Measurements from ENCODE around the gene DEPP1.

DEPP1 gene

DNA sequence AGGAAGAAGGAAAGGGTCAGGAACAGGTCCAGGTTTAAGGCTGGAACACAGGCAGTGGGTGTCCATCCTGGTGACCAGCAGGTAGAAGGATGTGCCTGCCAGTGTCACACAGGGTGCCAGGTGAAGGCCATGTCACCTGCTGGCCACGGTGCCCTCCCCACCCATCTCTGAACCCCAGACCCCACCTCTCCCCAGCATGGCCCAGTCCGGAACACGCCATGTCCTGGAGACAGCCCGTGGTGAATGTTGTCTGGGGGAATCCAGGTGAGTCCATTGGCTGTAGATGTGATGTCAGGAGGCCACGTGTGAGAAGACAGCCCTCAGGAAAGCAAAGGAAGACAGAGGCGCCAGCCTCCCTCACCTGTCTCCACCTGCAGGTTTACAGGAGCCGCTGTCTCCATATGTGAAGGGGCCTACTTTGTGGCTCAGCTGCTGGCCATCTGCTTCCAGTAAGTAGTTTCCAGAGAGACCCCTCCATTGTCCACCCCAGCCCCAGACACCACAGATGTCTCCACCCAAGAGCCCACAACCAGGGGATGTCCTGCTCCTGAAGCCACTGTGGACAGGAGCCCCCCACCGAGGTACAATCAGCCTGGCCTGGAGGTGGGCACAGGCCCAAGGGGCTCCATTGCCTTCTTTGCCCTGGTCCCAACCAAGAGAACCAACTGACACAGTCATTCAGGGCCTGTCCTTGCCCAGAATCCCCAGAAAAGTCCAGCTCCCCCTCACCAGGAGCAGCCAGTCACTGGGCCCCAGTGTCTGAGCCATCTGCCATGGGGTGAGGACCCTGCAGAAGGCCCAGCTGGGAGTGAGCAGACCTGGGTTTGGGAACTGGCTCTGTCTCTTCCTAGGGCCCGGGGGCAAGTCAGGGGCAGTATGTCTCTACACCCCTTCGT, 46.7 kb downstream of the DEPP1 start:
- DNase-seq = no peak

DNA sequence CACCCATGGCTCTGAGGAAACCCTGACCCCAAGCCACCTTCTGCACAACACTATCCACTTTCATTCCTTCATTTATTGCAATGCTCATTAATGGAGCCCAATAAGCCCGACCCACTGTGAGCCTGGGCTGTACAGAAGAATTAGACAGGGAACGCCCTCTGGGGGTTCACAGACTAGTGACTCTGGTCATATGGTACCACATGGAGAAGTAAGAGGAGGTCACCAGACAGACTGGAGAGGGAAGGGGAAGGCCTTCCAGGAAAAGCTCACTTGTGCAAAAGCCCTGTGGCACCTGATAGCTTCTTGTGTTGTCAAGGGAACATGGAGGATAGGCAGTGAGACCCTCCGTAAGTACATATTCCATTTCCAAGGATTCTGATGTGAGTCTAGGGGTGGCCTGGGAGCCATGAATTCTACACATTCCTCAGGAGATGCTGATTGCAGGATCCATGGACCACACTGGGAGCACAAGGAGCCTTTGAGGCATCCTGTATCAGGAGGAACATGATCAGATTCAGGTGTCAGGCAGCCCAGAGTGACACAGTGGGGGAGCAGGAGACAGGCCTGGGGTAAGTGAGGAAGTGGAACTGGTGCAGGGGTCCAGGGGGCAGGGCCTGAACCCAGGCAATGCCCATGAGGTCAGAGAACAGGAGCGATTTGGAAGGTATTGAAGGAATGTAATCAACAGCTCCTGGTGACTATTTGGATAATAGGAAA, 47.5 kb downstream of the DEPP1 start:
- DNase-seq = no peak

DNA sequence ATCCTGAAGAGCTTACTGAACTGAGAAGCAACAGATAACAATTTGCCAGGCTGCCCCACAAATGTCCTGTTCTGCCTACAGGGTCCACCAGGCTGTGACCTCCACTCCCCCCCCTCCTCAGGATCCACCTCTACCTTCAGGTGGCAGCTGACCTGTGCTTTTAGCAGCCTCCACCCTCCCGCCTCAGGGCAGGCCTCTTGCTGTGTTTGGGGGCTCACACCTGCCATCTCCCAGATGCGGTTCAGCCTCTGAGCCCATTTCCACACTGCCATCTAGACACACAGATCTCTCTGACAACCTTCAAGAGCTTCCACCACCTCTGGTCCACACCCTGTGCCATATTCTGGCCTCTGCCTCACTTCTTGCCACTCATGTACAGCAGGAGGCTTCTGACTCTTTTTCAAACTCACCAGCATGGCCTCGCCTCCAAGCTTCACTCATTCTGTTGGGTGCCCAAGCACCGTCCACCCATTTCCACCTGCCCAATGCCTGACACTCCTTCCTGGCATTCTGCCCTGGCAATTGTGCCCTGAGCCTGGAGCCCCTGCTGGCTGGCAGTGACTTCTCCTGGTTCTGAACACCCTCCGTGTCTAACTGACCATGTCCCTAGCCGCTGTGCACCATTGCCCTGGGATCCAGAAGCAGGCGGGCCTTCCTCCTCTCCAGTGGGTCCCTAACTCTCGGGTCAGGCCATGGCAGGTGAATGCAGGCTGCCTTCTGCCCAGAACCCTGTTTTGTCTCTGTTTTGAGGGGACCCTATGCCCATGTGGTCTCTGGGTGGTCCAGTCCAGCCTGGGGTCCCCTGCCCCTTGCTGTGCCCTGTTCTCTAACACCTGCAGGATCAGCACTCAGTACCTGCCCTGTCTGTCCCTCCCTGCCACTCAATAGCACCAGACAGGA, 49.0 kb downstream of the DEPP1 start:
- DNase-seq = no peak

DNA sequence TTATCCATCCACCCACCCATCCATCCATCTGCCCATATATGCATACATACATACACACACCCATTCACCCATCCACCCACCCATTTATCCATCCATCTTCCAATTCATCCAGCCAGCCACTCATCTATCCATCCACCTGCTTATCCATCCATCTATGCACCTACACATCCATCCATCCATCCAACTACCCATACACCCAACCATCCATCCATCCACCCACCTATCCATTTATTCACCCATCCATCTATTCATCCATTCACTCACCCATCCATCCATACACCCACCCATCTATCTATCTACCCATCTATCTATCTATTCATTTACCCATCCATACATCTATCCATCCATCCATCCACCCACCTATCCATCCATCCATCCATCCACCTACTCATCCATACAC, 50.1 kb downstream of the DEPP1 start:
- DNase-seq = no peak

DNA sequence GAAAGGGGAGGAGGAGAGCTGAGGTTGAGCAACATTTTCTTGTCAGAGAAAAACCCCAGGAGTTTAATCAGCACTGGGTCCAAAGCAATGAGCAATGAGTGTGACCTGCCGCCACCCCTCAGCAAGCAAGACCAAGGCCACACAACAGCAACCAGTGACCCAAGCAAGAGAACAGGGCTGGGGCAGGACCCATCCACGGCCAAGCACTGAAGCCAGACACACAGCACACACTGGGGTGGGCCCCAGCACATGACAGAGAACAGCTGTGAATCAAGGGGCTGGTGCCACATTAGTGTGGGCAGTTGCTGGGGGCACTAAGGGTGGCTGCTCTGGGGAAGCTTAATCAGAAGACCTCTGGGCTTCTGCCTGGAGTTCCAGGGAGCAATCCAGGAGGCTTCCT, 51.3 kb downstream of the DEPP1 start:
- DNase-seq = no peak

DNA sequence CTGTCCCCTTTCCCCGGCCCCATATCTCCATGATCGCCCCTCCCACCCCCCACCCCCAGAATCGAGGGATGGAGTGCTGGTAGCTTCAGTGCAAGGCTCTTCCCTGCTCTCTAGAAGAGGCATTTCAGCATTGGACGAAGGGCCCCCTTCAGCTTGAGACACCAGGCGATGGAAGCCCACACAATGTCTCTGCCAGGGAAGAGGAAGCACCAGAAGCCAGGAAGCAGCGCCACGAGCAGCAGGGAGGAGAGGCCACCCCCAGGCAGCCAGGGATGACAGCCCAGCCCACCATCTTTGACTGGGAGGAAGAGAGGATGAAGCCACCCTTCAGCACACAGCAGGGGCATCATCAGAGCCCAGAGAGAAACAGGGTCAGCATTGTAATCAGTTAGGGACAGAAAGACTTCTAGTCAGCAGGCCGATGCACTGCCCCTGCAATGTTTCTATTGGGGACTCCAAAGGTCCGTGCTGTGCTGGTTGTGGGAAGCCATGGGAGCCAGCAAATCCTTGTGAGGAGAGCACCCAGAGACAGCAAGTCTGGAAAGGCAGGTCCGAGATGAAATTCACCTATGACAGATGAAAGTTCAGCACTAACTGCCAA, 51.8 kb downstream of the DEPP1 start:
- DNase-seq = no peak

Data from SW 1271 (cell line).